ENCODE data around the gene RPL23. TPM values are rescaled to one million over a fixed set of nuclear protein-coding genes. Genes with fewer than 3 reads are reported as not detected.

Gene RPL23
- total and polyA plus RNA-seq, 2 experiments from 2014 or later = 491 to 1,384 TPM

DNA sequence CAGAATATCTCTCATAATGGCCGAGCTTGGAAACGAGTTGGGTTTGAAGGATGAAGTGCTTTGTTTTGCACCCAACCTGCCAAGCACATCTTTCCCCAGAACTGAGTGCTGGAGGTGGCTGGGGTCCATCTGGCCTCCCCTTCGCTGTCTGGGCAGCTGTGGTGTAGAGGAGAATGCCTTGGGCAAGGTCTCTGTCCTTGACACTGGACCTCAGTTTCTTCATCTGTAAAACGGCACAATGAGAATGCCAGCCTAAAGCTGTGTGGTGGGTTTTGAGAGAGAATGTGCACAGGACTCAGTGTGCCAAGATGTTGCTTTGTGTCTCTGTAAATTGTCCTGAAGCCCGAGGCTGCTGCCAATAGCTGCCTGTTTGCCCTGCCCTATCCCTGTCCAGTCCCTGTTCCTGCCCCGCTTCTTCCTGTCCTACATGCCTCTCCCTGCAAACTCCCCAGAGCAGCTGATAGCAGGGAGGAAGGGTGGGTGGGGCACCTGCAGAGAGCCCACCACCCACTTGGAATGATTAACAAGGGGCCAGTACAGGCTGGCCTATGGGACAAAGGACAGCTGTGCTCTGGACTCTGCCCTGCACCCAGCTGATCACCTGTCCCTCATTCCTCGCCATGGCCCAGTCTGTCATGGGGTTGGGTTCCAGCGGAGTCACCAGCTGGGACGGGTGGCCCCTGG lies 31.7 kb upstream of the RPL23 start:
- peaks cover 98% of the 10 kb centered on the region for H3K79me2 ChIP-seq
- 72% methylated on average over 9 of the region's 9 CpGs for WGBS (ENCODE audit: low lambda C conversion rate, missing lambda C conversion rate)

DNA sequence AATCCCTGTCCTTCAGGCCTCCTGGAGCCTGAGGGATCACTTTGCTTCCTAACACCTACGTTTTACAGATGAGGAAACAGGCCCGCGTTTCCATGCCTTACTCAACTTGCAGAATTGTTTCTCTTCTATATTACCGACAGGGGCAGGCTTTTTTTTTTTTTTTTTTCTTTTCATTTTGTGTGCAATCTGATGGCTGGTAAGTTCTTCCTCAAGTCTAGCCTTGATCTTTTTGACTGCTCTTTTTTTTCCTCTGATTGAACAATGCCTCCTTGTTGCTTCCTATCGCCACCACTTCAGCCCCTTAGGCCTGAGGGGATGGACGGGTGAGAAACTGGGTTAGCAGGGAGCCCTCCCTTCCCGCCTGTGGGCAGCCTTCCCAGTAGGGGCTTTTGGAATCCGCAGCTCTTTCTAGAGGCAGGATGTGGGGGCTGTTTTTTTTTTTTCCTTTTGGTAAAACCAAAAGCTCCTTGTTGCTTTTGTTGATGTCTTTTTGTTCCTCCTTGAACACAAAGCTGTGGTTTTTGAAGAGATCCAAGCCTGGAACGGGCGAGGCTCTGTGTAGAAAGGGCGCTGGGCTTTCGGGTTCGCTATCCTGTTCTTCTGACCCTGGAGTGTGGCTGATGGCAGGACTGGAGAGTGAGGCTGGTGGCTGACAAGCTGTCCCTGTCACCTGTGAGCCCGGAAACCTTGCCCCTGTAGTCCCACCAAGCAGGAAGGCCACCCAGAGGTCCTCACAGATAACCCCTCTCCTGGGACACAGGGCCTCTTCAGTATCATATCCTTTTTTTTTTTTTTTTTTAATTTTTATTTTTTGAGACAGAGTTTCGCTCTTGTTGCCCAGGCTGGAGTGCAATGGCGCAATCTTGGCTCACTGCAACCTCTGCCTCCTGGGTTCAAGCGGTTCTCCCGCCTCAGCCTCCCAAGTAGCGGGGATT lies 30.3 kb upstream of the RPL23 start:
- DNase-seq (ENCODE audit: low spot score) = peak; percentile 7
- no peaks in the 10 kb centered on the region for H3K9me3 ChIP-seq (ENCODE audit: low read depth)
- peaks cover 97% of the 10 kb centered on the region for H3K79me2 ChIP-seq
- peaks cover 98% of the 10 kb centered on the region for H4K20me1 ChIP-seq (ENCODE audit: insufficient read depth, poor library complexity, severe bottlenecking)
- no peaks in the 10 kb centered on the region for H3K36me3 ChIP-seq (replicated peaks; ENCODE audit: insufficient read depth, low read depth)
- H2AFZ ChIP-seq = no peak overlapping the region
- H3K4me3 ChIP-seq = no peak overlapping the region
- 81% methylated on average over 17 of the region's 19 CpGs for WGBS (ENCODE audit: low lambda C conversion rate, missing lambda C conversion rate)
- no peaks in the 10 kb centered on the region for H3K27me3 ChIP-seq
- H3K27ac ChIP-seq = peak overlapping the region; percentile 84
- no peaks in the 10 kb centered on the region for H3K9me2 ChIP-seq (replicated peaks; ENCODE audit: insufficient read depth)
- H3K4me1 ChIP-seq (ENCODE audit: insufficient read depth) = peaks cover 79% of the 10 kb centered on the region
- H3K4me2 ChIP-seq = peak overlapping the region; percentile 65
- TF ChIP-seq CTCF (IDR thresholded peaks at IDR 0.05; ENCODE audit: poor library complexity) (no peak), EZH2 (IDR thresholded peaks at IDR 0.05; ENCODE audit: borderline replicate concordance) (no peak), EZH2phosphoT487 (IDR thresholded peaks at IDR 0.05; ENCODE audit: low read depth, severe bottlenecking, unreplicated experiment) (no peak)

More for the DNA sequence above, 31.7 kb upstream of the RPL23 start:
- H2AFZ ChIP-seq = no peak overlapping the region
- DNase-seq (ENCODE audit: low spot score) = peak; percentile 73
- H3K27ac ChIP-seq = peak overlapping the region; percentile 84
- H3K9me2 ChIP-seq (replicated peaks; ENCODE audit: insufficient read depth) = no peaks in the 10 kb centered on the region
- TF ChIP-seq CTCF (IDR thresholded peaks at IDR 0.05; ENCODE audit: poor library complexity) (no peak), EZH2 (IDR thresholded peaks at IDR 0.05; ENCODE audit: borderline replicate concordance) (no peak), EZH2phosphoT487 (IDR thresholded peaks at IDR 0.05; ENCODE audit: low read depth, severe bottlenecking, unreplicated experiment) (no peak)
- H3K9me3 ChIP-seq (ENCODE audit: low read depth) = no peaks in the 10 kb centered on the region
- peak overlapping the region; percentile 65 for H3K4me2 ChIP-seq
- no peaks in the 10 kb centered on the region for H3K36me3 ChIP-seq (replicated peaks; ENCODE audit: insufficient read depth, low read depth)
- no peaks in the 10 kb centered on the region for H3K27me3 ChIP-seq
- peaks cover 98% of the 10 kb centered on the region for H4K20me1 ChIP-seq (ENCODE audit: insufficient read depth, poor library complexity, severe bottlenecking)
- peaks cover 66% of the 10 kb centered on the region for H3K4me1 ChIP-seq (ENCODE audit: insufficient read depth)
- H3K4me3 ChIP-seq = no peak overlapping the region

GRCh38 chr17:38882870-38883269 lies 29.3 kb upstream of the RPL23 start:
- peak overlapping the region; percentile 54 for H3K4me2 ChIP-seq
- H3K79me2 ChIP-seq = peaks cover 97% of the 10 kb centered on the region
- DNase-seq (ENCODE audit: low spot score) = no peak
- H3K9me3 ChIP-seq (ENCODE audit: low read depth) = no peaks in the 10 kb centered on the region
- peaks cover 87% of the 10 kb centered on the region for H3K4me1 ChIP-seq (ENCODE audit: insufficient read depth)
- TF ChIP-seq EZH2phosphoT487 (IDR thresholded peaks at IDR 0.05; ENCODE audit: low read depth, severe bottlenecking, unreplicated experiment) = no peak
- TF ChIP-seq CTCF (IDR thresholded peaks at IDR 0.05; ENCODE audit: poor library complexity) = no peak
- no peak for TF ChIP-seq EZH2 (IDR thresholded peaks at IDR 0.05; ENCODE audit: borderline replicate concordance)
- no peaks in the 10 kb centered on the region for H3K9me2 ChIP-seq (replicated peaks; ENCODE audit: insufficient read depth)
- H3K27me3 ChIP-seq = no peaks in the 10 kb centered on the region
- WGBS (ENCODE audit: low lambda C conversion rate, missing lambda C conversion rate) = 96% methylated on average over 2 of the region's 2 CpGs
- peaks cover 95% of the 10 kb centered on the region for H4K20me1 ChIP-seq (ENCODE audit: insufficient read depth, poor library complexity, severe bottlenecking)
- no peak overlapping the region for H2AFZ ChIP-seq
- no peaks in the 10 kb centered on the region for H3K36me3 ChIP-seq (replicated peaks; ENCODE audit: insufficient read depth, low read depth)
- peak overlapping the region; percentile 65 for H3K27ac ChIP-seq
- no peak overlapping the region for H3K4me3 ChIP-seq

Data from hepatocyte (in vitro differentiated cells).